Superior temporal gyrus (tissue), 1 donor: ENCODE measurements around the gene PIP5K1C.

ENCODE experiments used
- DNase-seq: peaks from one replicate; pipeline ENCODE4 v3.0.0-alpha.2; 2016; ENCODE audit errors: extremely low spot score

PIP5K1C gene

DNA sequence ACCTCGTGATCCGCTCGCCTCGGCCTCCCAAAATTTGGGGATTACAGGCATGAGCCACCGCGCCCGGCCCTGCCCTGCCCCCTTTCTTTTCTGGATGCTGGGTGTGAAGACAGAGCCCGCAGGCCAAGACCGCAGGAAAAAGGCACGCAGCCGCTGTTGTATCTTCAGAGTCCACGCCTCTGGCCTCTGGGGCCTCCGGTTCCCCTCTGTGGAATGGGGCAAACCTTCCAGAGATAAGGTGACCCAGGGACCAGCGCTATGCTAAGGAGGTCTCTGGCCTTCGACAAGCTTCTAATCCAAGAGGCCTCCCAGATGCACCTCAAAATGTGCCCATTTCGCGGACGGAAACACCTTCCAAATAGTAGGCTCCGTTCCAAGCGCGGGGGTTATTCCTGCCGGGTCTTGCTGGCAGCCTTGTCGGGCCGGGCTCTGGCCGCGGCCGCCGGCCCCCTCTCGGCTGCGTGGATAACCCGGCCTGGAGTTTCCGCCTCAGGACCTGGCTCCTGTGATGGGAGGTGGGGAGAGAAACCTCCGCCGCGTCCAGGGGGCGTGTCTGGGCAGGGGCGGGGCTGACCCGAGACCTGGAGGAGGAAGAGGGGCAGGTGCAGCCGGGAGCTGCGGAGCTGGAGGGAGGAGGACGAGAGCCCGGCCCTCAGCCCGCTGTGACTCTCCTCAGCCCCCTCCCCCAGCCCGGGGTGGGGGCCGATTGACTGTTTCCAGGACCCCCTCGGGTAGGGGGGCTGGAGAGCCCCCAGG is 21.0 kb upstream of the PIP5K1C start:
- peak; percentile 22 for DNase-seq

DNA sequence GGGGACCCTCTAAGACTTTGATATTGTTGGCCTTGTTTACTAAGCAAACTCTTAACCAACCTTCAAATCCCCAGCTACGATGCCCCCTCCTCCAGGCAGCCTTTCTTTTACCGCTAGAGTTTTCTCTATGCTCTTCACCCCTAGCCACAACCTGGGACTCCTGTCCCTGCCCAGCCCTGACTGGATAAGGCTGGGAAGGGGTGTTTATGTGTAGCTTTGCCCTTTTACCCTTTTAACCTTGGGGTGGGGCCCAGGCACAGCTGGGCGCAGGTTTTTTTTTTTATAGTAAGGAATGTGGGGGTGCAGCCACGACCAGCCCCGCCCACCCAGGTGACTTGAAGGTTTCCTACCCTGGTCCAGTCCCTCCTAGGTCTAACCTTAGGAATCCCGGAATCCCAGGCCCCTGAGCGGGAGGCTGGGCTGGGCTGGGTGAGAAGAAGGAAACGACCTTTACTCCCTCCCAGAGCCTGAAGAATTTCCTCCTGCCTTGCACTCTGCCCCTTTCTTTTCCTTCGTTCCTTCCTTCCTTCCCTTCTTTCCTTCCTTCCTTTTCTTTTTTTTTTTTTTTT is 20.2 kb upstream of the PIP5K1C start:
- no peak for DNase-seq

DNA sequence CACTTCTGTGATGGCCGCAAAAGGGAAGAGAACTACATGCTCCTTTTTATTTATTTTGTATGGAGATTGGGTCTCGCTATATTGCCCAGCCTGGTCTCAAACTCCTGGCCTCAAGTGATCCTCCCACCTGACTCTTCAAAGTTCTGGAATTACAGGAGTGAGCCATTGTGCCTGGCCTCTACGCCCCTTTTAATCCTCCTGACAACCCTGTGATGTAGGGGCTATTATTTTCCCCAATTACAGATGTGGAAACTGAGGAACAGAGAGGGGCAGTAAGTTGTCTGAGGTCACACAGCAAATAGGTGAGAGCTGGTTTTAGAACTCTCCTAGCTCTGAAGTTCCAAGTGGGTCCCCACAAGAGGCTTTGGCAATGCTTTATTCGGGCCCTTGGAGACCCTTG is 19.6 kb upstream of the PIP5K1C start:
- no peak for DNase-seq

DNA sequence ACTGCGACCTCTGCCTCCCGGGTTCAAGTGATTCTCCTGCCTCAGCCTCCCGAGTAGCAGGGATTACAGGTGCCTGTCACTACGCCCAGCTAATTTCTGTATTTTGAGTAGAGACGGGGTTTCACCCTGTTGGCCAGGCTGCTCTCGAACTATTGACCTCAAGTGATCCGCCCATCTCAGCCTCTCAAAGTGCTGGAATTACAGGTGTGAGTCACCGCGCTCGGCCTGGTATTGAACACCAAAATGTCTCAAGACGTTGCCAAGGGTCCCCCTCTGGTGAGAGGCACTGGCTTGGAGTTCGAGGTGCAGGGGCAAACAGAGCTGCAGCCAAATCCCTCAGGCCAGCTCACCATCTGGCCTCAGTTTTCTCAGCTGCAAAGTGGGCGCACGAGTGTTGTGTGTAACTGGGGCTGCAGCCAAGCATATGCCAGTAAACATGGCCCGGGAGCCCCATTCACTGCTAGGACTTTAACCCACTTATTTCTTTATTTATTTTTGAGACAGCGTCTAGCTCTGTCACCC is 15.9 kb upstream of the PIP5K1C start:
- no peak for DNase-seq

DNA sequence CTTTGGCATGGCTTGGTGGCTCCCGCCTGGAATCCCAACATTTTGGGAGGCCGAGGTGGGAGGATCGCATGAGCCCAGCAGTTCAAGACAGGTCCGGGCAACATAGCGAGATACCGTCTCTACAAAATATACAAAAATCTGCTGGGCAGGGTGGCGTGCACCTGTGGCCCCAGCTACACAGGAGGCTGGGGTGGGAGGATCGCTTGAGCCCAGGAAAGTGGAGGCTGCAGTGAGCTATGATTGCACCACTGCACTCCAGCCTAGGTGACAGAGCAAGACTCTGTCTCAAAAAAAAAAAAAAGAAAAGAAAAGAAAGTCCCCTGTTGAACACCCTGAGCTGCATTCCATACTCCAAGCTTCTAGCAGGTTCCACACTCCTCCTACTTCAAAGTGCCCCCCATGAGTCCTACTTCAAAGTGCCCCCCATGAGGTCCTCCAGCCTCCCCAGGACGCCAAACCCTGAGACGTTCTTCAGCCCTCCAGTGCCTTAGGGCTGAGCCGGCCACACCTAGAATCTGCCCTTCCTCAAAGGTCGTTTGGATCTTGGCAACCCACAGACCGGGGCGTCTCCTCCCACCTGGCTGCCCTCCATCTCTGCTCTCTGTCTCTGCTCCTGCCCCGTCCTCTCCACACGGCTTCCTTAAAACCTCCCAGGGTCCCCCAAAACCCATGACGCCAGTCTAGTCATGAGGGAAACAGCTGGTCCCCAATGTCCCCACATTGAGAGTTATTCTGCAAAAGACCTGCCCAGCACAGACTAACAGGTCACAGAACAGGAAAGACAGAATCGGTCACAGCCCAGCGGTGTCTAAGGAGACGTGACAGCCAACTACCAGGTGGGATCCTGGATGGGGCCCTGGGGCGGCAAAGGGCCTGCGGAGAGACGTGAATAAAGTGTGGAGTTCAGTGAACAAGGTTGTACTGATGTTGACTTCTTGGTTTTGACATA is 12.7 kb upstream of the PIP5K1C start:
- DNase-seq = no peak

DNA sequence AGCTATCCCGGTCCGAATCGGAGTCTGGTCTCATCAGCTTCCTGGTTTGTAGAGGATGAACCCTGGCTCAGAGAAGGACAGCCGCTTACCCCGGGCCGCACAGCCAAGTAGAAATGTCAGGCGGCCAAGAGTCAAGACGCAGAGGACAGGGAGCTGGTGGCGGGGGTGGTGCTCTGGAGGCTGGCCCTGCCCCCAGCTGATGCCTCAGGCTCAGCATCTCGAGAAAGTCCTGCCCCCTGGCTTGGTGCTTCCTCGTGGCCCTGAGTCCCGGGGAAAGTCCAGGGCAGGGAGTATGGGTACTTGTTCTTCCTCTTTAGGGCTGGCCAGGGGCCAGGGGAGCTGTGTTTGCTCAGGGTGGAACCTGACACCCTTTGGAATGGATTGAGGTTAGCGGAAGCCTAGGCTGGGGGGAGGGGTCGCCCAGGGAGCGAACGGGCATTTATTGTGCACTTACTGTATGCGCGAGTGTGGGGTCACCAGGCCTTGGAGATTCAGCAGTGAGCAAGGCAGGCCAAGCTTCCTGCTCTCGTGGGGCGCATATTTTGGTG is 10.1 kb upstream of the PIP5K1C start:
- DNase-seq = no peak

DNA sequence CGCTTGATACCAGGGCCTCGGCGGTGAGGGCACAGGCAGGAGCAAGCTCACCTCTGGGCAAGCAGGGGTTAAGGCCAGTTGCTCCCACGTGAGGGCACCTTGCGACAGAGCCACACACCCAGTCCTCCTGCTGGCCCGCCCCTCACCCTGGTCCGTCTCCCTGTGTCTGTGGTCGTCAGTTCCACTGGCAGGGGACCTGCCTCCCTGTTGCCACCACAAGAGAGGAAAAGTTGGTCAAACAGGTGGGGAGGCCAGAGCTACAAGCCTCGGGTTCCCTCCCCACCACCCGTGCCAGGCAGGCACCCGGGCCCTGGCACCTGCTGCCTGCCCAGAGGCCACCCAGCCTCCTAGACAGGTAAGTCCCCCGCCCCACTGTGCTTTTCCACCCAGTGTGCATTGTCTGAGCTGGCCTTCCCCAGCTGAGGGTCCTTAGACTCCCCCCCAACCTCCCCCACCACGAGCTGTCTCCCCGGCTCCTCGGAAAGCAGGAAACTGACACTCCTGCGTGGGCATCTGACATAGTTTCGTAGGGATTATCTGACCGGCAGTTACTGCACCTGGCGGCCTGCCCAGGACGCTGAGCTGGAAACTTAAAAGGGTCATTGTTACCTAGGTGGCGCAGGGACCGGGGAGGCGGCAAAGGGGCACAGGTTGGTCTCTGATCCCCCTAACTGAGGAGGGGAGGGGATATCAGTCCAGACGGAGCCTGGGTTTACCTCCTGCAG is 8.1 kb upstream of the PIP5K1C start, which contains the start of gene TJP3:
Gene TJP3 (plus strand): TSS at position 178 of the 725 bp plus-strand sequence. CDS start 20,049 bp downstream, outside the sequence.
- DNase-seq = no peak

DNA sequence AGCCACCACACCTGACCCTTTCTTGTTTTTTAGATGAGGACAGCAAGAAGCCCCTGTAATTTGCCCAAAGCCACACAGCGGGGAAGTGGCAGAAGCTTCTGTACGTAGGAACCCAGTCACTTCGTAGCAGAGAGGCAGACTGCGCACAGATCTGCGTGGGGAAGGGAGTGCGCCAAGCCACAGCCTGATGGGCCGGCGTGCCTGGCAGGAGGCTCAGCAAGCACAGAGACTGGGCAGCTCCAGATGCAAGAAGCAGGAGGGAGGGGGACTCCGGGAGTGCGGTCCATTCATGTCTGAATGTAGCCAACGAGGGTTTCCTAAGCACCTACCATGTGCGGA is 7.6 kb upstream of the PIP5K1C start:
- DNase-seq = no peak

DNA sequence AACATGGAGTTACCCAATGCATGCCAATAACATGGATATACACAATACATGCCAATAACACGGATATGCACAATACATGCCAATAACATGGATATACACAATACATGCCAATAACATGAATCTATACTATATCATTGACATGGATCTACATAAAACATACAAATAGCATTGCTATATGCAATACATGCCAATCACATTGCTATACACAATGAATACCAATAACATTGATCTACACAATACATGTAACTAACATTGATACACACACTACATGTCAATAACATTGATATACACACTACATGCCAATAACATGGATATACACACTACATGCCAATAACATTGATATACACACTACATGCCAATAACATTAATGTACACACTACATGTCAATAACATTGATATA is 932 bp upstream of the PIP5K1C start:
- no peak for DNase-seq

DNA sequence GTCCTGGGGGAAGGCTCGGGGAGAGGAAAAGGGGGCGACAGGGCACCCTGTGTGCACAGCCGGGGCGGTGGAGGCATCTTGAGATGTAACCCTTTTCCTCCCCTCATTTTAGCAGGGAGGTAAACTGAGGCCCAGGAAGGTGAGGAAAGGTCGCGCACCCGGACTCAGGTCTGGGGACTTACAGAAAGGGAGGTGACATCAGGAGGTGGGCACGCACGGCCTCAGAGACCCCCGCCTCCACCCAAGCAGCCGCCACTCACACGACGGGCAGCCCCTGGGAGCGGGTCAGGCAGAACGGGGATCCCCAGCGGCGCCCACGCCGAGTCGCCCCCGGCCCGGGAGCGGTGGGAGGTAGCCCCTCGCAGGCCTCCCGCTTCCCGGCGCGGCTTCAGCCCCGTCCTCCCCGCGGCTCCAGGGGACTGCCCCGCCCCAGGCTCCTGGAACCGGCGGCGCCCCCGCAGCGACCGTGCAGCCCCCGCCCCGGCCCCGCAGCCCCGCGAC is 477 bp downstream of the PIP5K1C start:
- no peak for DNase-seq

DNA sequence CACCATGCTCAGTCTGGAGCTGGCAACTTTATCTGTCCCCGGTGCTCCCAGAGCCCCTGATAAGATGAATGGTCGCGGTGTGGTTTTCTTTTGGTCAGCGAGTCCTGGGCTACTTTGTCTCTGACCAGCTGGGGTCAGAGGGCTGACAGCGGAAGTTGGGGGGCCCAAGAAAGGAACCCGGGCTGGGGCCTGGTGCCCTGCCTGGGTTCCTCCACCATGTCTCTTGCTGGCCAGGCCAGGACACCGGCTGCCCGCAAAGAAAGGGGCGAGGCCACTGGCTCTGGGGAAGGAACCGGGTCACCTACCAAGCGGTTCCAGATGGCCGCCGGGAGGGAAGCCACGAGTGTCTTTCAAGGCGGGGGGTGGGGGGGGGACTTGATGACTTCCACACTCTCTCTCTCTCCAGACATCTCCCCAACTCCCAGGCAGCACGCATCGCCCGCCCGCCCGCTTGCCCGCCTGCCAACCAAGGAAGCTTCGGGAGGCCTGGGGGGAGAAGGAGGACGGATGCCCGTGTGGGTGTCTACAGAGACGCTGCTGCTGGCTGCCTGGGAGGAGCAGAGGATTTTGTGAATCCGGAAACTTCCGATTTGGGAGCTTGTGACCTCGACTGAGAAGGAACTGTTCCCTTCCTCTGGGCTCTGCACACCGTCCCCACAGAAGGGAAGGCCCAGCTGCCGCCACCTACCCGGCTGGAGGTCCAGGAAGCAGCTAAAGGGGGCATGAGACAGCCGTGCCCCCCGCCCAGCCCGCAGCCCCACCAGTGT is 1.1 kb downstream of the PIP5K1C start:
- peak; percentile 47 for DNase-seq

DNA sequence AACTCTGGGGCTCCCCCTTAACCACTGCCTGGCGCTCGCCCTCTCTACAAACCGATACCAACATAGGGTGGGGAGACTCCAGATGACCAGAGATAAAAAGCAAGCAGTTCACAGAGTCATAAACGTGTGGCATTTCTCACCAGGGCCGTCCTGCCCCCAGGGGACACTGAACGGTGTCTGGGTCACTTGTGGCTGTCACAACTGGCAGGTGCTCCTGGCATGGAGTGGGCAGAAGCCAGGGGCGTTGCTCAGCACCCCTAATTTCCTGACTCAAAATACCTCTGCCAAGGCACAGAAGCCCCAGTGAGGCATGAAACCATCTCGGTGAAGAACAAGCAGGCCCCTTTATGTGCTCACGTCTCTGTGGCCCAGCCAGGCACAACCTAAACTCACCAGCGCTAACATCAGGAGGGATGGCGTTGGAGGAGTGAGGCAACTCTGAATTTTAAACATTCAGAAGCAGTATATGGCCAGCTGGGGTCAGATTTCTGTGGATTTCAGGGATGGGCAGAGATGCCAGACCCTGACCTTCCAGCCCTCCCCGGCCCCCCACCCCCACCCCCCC is 1.8 kb downstream of the PIP5K1C start:
- no peak for DNase-seq

DNA sequence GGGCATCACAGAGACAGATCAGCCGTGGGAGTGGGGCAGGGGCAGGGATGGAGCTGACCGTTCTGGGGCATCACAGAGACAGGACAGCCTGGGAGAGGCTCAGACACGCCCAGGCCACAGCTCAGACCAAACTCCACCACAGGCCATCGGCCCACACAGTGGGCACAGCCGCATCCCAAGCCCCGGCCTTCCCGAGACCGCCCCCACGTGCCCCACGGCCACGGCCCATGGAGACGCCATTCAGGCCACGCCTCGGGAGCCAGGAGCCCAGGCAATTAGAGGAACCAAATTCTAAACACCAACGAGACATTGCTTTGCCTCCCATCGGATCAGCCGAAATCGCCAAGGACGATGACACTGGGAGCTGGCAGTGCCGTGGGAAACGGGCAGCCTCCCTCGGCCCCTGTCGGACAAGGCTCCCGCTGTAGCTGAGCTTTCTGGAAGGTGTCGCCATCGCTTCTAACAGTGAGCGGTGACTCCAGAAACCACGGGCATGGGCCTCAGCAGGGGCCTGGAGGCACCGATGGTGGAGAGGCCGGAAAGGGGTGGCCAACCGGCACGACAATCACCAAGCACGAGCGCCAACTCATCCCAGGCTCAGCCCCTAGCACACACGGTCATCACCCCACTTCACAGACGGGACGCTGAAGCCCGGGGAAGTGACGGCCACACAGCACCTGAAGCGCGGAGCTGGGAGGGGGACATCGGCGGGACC is 2.4 kb downstream of the PIP5K1C start:
- DNase-seq = no peak

DNA sequence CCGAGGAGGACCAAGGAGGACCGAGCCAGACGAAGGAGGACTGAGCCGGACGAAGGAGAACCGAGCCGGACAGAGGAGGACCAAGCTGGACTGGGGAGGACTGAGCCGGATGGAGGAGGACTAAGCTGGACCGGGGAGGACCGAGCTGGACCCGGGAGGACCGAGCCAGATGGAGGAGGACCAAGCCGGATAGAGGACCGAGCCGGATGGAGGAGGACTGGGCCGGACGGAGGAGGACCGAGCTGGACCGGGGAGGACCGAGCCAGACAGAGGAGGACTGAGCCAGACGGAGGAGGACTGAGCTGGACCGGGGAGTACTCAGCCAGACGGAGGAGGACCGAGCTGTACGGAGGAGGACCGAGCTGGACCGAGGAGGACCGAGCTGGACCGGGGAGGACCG is 3.2 kb downstream of the PIP5K1C start:
- no peak for DNase-seq

DNA sequence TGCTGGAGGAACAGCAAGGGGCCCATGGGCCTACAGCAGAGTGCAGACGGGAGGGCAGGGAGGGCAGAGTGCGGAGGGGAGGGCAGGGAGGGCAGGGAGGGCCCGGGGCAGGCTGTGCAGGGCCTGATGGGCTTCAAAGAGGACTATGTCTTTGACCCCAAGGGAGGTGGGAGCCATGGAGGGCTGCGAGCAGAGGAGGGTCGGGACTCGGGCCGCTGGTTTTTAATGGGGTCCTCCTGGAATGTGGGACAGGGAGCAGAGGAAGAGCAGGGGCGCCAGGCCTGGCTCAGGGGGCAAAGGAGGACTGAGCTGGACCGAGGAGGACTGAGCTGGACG is 3.6 kb downstream of the PIP5K1C start:
- no peak for DNase-seq

DNA sequence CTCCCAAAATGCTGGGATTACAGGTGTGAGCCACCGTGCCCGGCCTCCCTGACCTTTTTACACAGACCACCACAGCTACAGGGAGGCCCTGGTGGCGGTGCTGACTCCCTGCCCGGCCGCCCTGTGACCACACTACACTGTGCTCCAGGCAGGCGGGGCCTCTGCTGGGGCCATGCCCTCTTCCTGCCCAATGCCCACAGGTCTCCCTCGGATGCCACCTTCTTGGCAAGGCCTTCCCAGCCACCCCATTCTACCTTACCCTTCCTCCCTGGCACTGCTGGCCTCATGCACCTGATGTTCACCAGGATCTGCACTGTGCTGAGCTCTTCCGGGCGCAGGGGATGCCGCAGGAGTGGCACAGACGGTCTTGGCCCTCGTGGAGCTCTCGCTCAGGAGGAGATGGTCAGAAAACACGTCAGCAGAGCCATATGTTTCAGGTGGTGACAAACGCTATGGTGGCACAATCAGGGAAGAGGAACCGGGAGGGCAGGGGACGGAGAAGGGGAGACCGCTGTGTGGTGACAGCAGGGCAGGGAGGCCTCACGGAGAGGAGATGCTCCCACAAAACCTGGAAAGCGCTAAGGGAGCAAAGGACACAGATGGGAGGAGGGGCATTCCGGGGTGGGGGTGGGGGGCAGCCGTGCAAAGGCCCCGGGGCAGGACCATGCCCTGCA is 4.1 kb downstream of the PIP5K1C start:
- no peak for DNase-seq

DNA sequence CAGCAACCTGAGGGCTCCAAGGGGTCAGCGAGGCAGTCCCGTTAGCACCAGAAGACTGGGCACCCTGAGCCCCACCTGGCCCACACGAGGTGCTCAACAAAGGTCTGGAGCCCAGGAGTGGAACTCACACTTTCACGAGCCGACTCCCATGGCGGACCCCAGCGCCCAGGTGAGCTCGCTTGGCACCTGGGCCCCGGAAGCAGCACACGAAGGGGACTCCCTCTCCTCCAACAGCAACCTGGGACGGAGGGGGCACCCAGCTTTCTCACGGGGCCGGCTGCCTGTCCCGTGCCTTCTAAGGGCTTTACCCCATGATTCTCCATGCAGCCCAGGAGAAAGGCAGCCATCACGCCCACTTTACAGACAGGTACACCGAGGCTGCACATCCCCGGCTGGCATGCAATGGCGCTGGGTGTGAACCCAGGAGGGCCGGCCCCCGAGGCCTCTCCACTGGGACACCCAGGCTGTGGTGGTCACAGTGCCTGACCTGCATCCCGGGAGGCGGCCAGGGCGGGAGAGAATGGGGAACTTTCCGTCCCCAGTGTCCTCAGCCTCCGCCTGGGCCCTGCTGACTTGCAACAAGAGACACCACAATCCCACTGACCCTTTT is 5.0 kb downstream of the PIP5K1C start:
- no peak for DNase-seq

DNA sequence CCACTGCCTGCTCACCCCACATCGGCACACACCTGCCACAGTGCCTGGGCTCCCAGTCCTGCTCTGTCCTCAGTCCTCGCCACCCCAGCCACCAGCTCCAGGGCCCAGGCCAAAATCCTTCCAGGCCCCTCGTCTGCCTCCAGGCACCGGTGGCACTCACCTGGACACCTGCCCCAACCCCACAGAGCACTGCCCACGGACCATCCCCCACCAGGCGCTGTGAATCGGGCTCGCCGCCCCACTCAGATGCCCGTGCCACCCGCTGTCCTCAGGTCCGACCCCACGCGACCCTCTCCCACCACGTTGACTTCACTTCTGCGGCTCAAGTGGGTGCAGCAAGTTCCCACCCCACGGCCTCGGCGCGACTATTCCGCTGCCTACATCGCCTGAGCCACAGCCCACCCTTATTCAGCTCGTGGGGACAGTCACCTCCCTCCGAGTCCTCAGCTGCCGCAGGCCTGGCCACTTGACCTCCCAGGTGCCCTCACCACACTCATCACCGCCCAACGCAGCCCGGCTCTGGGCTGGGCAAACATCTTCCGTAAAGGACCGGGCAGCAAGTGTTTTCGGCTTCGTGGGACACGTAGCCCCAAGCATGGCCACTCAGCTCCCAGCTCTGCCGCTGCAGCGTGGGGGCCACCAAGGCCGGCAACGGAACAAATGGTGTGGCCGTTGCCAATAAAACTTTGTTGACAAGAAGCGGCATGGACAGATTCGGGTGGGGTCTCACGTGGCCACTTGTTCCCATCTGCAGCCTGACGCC is 5.7 kb downstream of the PIP5K1C start:
- DNase-seq = no peak
